ENCODE measurements around the gene C7orf57. TPM values are rescaled to one million over a fixed set of nuclear protein-coding genes. Genes with fewer than 3 reads are reported as not detected.

C7orf57 gene
- 0.24 TPM in 1 of 2 replicates, not detected in the other for total RNA-seq

GRCh38 chr7:48035301-48035966 lies at the start of gene C7orf57:
C7orf57 (plus strand) TSS chr7:48035543; CDS start chr7:48036309, 766 bp downstream.

GRCh38 chr7:48028938-48029337 lies 6.4 kb upstream of the C7orf57 start, which contains the start of gene SUN3:
SUN3 (minus strand) TSS chr7:48029107; CDS start chr7:48028938, 169 bp downstream.

GRCh38 chr7:48089046-48090003 lies 54.0 kb downstream of the C7orf57 start, which contains the start of gene UPP1:
UPP1 (plus strand) TSS chr7:48089265; CDS start chr7:48094784, 5,519 bp downstream.

Other genes starting within 250 kb of the C7orf57 start
- gene PKD1L1, start 87.1 kb upstream of the C7orf57 start, total RNA-seq, result under 0.01 and 0.12 TPM in 2 replicates
- gene HUS1, start 55.9 kb upstream of the C7orf57 start, total RNA-seq, result 22.1 and 26.7 TPM in 2 replicates
- gene SUN3, start 6.4 kb upstream of the C7orf57 start, total RNA-seq, result not detected in 2 replicates
- gene UPP1, start 53.7 kb downstream of the C7orf57 start, total RNA-seq, result 17.5 and 19.1 TPM in 2 replicates
- gene ABCA13, start 135.9 kb downstream of the C7orf57 start, total RNA-seq, result 0.24 and 1.1 TPM in 2 replicates